HG03439 (cell line): ENCODE measurements around the gene DET1.
"Not testable (repeated sequence)": the region's sequence is repeated elsewhere in the genome, so short reads cannot be mapped to it uniquely, and the experiment has no call there.

Source experiments
- ATAC-seq: cut with Tn5 transposase; IDR thresholded peaks from one replicate; pipeline ENCODE4 v1.9.1; 2021; ENCODE audit warnings: mild to moderate bottlenecking, moderate library complexity; ENCODE audit not compliant: unreplicated experiment

DET1 gene

DNA sequence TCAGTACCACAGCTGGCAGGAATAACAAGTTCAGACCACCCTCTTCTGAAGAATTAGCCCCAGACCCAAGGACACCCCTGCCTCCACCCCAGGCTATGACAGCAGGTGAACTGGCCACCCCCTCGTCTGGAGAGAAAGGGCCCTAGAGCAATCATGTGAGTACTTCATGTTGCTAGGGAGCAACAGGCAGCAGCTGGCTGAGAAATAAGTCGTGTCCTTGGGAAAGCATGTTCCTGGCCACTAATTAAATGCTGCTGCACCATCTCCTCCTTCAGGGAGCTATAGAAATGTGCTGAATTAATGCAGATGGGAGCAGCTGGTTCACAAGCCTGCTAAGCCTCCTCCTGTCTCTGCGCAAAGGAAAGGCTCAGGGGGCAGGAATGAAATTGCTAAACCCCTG is 47.5 kb downstream of the DET1 start:
- ATAC-seq = no peak

DNA sequence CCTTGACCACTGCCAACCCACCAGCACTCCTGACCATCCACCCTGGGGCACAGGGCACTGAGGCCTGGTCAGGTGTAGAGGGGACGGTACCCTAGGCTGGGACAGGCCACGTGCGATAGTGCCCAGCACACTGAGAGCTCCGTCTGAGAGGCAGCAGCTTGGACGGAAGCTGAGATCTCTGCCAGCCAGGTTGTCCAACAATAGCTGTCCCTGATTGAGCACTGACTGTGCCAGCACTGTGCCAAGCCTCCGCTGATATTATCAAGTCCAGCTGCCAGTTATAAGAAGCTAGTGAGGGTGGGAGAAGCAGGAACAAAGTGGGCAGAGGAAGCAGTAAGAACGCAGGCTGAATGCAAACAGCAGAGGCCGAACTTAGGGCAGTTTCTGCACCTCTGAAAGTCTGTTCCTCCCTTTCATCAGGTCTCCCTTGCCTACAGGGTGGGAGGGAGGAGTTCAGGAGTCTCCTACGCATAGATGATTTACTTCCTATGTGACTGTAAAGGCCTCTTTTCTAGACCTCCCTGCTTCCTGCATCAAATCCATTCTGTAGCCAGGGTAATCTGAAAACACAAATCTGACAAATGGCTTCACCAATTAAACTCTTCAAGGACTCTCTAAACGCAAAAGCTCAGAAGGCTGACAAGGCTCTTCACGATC is 49.2 kb downstream of the DET1 start:
- ATAC-seq = no peak

DNA sequence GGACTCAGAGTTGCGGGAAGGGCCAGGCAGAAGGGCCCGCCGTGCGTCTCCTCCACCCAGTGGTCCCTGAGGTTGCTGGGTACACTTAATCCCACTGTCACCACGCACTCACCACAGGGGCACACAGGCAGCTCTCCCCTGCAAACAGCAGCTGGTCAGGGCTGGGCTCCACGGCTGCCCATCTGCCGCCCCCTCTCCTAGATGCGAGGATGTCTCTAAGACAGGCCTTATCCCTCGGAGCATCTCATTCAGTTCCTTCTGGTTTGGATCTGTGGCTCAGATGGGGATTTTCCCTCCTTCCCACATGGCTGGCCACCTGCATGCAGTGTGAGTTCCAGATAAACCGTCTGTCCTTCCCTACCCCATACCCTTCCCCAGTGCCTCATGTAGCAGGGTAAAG is 52.6 kb downstream of the DET1 start:
- ATAC-seq = no peak

DNA sequence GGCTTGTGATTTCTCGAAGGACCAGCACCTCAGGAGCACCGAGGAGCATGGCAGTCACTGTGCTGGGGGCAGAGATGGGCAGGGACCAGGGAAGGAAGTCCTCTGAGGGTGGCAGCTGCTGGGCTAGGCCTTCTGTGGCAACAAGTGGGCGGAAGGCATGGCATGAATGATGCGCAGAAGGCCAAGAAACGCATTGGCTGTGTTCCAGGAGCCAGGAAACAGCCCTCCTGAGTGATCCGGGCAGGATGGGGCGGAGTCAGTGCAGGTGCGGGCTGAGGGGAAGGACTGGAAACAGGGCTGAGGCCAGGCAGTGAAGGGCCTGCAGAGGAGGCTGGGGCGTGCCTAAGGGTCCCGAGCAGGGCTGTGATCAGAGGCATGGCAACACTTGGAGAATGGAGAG is 55.3 kb downstream of the DET1 start:
- no peak for ATAC-seq

DNA sequence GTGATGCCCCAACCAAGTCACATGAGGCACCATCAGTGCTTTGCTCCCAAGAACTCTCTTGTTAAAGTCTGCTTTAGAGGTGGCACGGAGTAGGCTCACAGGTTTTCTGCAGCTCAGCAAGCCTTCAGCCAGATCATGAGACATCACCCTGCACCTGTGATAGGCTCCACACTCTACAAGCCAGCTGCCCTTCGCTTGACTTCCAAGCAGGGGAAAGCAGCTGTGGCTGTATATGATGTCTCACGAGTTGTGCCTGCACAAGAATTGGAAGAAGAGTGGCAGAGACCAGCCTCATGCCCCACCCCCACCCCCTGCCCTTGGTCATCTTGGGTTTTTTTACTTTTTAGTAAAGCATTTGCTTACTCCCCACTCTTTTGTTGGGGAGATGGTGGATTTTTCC is 56.4 kb downstream of the DET1 start:
- ATAC-seq = no peak

DNA sequence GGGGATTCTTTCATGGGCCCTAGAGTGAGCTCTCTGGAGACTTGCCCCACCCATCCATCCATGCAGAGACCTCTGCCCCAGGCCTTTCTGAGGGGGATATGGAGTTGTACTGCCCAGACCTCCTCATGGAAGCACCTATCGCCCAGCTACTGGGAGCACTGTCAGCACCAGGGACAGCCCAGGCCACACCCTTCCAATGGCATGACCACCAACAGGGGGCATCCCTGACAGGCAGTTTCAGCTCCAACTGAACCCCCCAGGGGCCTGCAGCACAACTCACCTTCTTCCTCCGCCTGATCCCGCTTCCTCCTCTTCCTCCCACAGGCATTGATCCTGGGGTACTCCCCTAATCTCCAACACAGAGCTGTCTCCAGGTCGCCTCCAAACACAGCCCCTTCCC is 57.2 kb downstream of the DET1 start:
- no peak for ATAC-seq

DNA sequence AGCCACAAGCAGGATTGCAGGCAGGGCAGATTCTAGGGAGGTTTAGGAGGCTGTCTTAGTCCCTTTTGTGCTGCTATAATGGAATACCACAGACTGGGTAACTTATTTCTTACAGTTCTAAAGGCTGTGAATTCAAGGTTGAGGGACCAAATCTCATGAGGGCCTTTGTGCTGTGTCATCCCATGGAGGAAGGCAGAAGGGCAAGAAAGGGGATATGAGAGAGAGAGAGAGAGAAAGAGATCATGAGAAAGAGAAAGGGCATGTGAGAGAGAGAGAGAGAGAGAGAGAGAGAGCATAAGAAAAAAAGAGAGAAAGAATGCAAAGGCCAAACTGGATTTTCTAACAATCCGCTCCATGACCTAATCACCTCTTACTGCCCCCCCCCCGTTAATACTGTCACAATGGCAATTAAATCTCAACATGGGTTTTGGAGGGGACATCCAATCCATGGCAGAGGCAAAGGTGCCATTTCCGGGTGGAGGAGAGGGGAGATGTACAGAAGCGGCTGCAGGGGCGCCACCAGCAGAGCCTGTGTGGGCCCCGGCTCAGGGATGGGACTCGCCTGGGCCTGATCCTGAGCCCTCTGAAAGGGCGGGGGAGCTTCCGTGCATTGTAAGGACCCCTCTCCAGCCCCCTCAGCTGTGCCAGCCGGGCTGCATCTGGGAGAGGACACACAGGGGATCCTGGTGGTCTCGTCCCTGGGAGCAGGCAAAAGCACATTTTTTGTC is 58.5 kb downstream of the DET1 start:
- ATAC-seq = no peak

DNA sequence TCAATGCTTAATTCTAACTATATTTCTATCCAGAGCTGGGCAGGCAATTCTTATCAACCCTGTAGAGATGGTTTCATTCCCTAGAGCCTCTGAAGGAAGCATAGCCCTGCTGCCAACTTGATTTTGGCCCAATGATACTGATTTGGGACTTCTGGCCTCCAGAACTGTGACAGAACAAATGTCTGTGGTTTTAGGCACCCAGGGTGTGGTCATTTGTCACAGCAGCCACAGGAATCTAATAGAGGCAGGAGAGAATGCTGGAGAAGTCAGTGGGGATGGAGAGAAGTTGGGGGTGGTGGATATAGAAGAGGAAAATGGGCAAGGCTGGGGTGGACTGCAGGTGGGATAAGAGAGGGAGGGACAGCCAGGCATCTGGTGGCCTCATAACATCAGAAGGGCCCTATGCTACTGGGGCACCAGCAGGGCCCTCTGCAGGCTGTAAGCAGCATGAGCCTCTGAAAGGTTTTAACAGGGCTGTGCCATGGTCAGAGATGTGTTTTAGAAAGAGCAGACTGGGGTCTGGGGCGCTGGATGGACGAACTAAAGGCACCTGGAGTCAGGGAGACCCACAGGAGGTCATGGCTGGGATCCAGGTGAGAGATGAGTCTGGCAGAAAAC is 59.2 kb downstream of the DET1 start:
- no peak for ATAC-seq

DNA sequence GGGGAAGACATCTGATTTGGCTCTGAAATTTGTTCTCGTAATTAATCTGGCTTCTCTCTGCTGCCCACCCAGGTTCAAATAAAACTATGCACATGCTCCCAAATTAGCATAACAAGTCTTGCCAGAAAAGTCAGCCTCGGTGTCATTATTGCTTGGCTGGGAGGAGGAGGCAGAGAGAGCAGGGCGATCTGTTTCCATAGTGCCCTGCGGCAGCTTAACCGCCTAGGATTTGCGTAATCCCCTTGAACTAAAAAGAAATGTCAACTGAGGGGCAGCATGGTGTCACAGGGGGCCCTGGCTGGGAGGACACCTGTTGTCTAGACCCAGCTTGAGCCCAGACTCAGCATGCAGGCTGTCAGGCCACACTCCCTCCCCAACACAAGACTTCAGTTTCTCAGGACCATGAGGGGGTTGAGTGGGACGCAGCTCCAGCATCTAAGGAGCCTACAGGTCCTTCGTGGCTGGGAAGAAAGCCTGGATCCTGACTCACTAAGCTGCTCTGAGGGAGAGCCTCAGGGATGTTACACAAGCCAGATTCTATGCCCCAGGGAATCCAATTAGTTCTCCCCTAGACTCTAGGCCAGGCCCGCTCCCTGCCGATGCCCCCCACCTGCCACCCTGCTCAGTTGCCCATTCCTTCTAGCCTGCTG is 61.7 kb downstream of the DET1 start:
- ATAC-seq = no peak

DNA sequence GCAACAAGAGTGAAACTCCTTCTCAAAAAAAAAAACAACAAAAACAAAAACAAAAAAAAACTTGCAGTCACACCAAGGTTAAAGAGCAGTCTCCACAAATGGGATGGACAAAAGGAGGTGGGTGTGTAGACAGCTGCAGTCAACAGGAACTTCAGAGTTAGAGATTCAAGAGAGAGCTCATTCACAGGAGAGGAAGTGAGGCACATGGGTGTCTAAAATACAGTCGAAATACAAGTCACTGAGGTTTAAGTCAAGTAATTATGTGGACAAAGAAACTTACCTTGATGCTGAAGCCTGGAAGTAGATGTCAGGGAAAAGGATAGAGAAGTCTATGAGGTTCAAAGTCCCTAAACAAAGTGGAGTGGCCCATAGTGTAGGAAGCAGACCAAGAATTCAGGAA is 64.2 kb downstream of the DET1 start:
- no peak for ATAC-seq

DNA sequence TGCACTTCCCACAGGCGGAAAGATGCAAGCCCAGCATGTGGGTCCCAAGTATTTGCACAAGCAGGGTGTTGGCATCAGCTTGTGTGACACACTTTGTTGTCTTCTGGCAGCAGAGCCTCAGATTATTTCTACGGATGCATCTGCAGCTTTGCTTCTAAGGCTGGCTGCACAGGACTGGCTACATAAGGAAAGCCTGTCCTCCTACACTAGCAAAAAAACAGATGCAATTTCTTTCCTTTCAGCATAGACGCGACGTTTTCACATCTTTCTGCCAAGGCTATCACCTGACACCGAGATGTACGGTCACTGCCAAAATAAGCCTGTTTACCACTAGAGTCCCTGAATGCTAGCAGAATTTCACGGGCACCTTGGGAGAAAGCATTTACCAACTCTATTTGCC is 65.5 kb downstream of the DET1 start:
- ATAC-seq = no peak

DNA sequence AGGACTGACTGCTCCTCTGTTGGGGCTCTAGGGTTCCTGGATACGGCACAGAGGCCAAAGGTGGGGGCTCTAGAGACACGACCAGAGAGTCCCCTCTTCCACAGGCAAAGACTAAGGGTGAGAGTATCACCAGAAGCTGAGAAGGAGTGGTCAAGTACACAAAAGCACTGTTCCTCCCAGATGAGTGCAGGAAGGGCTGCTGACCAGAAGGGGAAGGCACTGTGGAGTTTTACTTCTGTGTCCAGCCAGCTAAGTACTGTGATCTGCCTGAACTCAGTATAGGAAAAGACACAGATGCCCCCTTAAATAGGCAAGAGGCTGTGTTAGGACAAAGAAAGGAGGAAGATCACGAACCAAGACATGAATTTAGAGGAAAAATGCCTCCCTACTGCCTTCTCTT is 67.3 kb downstream of the DET1 start:
- no peak for ATAC-seq

DNA sequence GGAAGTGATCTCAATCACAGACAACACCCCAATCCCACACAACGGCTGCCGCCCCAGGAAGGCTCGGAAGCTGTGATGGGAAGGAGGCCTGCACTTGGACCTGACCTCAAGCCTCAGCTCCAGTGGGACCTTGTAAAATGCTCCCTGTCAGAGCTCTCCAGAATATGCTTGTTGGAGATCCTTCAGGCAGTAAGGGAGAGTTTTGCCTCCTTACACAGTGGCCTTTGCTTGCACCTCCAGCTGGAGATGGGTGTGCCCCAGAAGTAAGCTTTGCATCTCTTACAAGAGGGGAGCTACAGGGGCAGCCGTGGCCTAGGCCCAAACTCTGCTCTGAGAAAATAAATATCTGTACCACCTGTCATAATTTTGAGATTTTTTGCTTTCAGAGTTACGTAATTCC is 68.6 kb downstream of the DET1 start:
- ATAC-seq = no peak

DNA sequence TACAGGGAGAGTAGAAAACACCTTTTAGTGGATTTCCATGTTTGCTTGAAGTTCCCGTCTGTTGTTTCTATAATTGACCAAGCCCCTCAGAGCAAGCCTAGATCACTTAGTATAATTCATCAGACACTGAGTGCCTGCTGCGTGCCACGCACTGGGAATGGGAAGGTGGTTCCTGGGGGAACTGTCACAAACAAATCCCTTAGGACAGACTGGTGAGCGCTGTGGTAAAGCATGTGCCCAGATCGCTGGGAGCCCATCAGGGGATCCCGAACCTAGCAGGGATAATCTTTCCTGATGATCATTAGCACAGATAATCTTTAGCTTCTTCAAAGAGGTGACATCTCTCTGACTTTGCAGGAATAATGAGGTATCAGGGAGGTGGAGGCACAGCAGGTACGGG is 69.4 kb downstream of the DET1 start:
- no peak for ATAC-seq

DNA sequence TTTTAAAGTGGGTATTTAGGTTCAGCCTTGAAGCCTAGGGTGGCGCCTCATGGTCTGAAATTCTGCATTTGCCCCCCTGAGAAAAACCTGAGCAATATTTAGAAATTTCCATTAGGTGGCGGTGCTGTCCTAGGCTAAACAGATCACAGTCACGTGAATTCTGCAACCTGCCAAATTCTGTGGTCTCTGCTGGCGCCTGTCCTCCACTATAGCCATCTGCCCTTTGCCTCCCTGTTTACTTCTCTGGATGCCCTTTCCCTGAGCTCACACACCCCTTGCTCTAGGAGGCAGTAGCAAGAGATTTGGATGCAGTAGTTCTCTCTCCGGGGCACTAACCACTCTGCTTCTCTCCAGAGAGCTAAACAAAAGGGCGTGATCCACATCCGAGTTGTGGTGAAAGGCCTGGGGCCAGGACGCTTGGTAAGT is 69.8 kb downstream of the DET1 start:
- ATAC-seq = no peak

DNA sequence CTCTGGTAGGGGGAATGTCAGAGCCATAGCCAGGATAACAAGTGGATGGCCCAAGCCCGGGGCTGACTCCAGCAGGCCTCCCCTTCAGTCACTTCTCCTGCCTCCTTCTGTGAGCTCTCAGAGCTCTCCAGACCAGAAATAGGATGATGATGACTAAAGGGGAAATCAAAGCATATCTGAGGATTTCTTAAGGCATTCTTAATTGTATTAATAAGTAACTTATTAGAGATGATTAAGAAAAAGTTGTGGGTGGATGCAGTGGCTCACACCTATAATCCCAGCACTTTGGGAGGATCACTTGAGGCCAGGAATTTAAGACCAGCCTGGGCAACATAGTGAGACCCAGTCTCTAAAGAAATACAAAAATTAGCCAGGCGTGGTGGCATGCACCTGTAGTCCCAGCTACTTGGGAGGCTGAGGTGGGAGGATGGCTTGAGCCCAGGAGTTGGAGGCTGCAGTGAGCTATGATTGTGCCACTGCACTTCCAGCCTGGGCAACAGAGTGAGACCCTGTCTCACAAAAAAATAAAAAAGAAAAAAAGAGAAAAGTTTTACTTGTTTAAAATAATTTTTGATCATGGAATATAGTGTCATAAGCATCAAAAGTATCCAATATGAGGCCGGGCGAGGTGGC is 72.7 kb downstream of the DET1 start:
- ATAC-seq = not testable (repeated sequence)

DNA sequence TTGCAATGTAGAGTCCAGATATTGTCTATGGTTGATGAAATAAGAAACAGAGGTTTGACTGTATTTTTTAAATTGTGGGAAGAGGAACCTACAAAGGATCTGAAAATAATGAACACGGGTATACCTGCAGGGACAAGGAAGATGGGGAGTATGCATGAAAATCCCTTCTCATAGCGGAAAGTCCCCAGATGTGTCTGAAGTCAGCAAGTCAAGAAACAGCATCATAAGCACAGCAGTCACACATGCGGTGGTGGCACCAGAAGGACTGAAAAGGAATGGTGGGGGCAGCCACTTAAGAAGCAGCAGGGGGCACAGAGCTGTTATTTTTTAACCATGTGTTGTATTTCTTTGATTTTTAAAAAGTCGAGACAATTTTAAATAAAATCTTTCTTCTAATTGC is 74.3 kb downstream of the DET1 start:
- no peak for ATAC-seq

DNA sequence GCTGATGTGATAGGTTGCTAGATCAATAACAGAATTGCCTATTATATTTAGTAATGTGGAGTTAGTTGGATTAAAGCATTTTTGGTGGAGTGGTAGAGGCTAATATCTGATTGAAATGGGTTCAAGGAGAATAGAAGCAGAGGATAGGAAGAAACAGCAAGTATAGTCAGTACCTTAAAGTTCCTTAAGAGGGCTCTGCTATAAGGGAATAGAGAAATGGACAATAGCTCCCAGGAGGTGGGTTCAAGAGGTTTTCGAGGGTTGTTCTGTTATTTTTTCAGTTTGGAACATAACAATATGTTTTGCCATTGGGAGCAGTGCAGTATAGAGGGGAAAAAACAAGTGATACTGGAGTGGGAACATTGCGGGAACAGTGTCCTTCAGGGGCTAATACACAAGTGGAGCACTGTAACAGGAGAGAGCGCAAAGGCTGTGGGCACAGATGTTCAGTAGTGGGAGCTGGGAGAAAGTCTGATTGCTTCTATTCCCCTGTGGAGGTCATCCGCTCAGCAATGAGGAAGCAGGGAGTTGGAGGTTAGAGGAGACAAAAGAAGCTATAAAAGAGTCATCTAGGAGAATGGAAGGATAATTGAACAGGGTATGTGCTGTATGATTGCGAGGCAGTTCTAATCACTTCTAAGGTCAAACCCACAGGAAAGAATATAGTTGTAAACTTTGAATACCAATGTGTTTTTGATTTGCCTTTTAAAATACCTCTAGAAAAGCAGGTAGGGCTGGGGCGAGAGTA is 75.7 kb downstream of the DET1 start:
- ATAC-seq = no peak

DNA sequence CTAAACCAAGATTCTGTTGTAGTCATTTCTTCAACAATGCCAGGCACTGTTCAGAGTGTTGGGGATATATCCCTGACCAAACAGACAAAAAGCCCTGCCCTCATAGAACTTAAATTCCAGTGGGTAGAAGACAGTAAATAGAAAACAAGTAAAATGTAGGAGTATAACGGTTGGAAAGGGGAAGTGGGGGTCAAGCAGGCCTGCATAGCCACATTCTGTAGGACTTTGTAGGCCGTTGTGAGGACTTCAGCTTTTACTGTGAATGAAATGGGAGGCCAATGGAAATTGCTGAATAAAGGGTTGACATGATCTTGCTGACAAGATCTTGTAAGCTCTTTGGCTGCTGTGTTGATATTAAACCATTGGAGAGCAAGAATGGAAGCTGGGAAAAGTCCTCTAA is 77.2 kb downstream of the DET1 start:
- no peak for ATAC-seq

DNA sequence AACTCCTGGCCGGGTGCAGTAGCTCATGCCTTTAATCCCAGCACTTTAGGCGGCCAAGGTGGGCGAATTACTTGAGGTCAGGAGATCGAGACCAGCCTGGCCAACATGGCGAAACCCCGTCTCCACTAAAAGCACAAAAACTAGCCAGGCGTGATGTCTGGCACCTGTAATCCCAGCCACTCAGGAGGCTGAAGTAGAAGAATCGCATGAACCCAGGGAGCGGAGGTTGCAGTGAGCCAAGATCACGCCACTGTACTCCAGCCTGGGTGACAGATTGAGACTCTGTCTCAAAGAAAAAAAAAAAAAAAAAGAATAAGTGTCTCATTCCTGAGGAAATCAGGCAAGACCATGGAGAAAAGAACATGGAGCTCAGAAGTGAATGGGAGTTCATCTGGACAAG is 77.8 kb downstream of the DET1 start:
- not testable (repeated sequence) for ATAC-seq
